Measurements from ENCODE around the gene GABRG3. TPM values are rescaled to one million over a fixed set of nuclear protein-coding genes. Genes with fewer than 3 reads are reported as not detected.

The GABRG3 gene
- total RNA-seq, 4 donors from 2014 or later = not detected

GRCh38 chr15:27449941-27450340, 479.0 kb downstream of the GABRG3 start:
- no peaks in the 10 kb centered on the region for H3K9me3 ChIP-seq
- no peaks in the 10 kb centered on the region for H3K36me3 ChIP-seq
- H3K27ac ChIP-seq (replicated peaks in 1 of 4) = no peak overlapping the region
- intact Hi-C loops (cut with DNase I) = no loop called here
- H3K27me3 ChIP-seq = no peaks in the 10 kb centered on the region
- H3K4me1 ChIP-seq = peaks cover 0 to 11% (median 7%) of the 10 kb centered on the region in 4 donors
- H3K4me3 ChIP-seq = no peak overlapping the region
- TF ChIP-seq POLR2A (IDR thresholded peaks at IDR 0.05; ENCODE audit: low read depth) = no peak
- no peak for TF ChIP-seq POLR2AphosphoS5 (IDR thresholded peaks at IDR 0.05)
- TF ChIP-seq CTCF (IDR thresholded peaks at IDR 0.05) = no peak
- TF ChIP-seq EP300 (IDR thresholded peaks at IDR 0.05) = no peak
- no peak for DNase-seq (ENCODE audit: extremely low spot score)
- WGBS = 31% methylated on average over 5 of the region's 5 CpGs

- Histone ChIP-seq H3K4me1 (peaks cover 0 to 5% (median 0%) of the 10 kb centered on the region in 4 donors), H3K27ac (replicated peaks in 1 of 4) (no peak overlapping the region), H3K4me3 (no peak overlapping the region), H3K9me3 (no peaks in the 10 kb centered on the region), H3K36me3 (no peaks in the 10 kb centered on the region), H3K27me3 (no peaks in the 10 kb centered on the region)
- WGBS = 79% methylated on average over 13 of the region's 13 CpGs
- DNase-seq (ENCODE audit: extremely low spot score) = no peak
- intact Hi-C loops (cut with DNase I) = no loop called here
- TF ChIP-seq POLR2A (IDR thresholded peaks at IDR 0.05; ENCODE audit: low read depth) (no peak), EP300 (IDR thresholded peaks at IDR 0.05) (no peak), POLR2AphosphoS5 (IDR thresholded peaks at IDR 0.05) (no peak), CTCF (IDR thresholded peaks at IDR 0.05) (no peak)
These were observed 483.5 kb downstream of the GABRG3 start for GRCh38 chr15:27454281-27455075.

DNA sequence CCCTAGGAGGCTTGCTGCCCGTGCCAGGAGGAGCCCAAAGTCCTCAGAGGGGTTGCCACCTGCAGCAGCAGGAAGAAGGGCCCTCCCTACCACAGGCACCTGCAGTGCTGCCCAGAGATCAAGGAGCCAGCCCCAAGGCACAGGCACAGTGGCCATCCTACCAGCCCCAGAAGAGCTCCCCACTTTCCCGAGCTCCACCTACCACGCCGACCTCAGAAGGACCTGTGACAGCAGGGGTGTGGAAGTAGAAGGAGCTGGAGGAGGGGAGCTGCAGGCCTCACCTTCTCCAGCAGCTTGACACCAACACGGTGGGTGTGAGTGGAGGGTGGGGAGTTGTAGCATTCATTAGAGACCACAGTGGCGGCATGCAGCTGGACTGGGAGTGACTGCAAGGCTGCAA, 485.8 kb downstream of the GABRG3 start:
- TF ChIP-seq CTCF (IDR thresholded peaks at IDR 0.05) (no peak), POLR2A (IDR thresholded peaks at IDR 0.05; ENCODE audit: low read depth) (no peak), POLR2AphosphoS5 (IDR thresholded peaks at IDR 0.05) (no peak), EP300 (IDR thresholded peaks at IDR 0.05) (no peak)
- intact Hi-C loops (cut with DNase I) = no loop called here

GRCh38 chr15:27457766-27458165, 486.8 kb downstream of the GABRG3 start:
- WGBS = 80% methylated on average over 6 of the region's 6 CpGs
- Histone ChIP-seq H3K9me3 (no peaks in the 10 kb centered on the region), H3K27ac (replicated peaks in 1 of 4) (no peak overlapping the region), H3K4me1 (no peaks in the 10 kb centered on the region), H3K4me3 (no peak overlapping the region), H3K27me3 (no peaks in the 10 kb centered on the region), H3K36me3 (no peaks in the 10 kb centered on the region)
- no peak for TF ChIP-seq POLR2A (IDR thresholded peaks at IDR 0.05; ENCODE audit: low read depth)
- TF ChIP-seq POLR2AphosphoS5 (IDR thresholded peaks at IDR 0.05) = no peak
- no peak for TF ChIP-seq EP300 (IDR thresholded peaks at IDR 0.05)
- TF ChIP-seq CTCF (IDR thresholded peaks at IDR 0.05) = no peak
- DNase-seq (ENCODE audit: extremely low spot score) = peak; percentile 79
- intact Hi-C loops (cut with DNase I) = no loop called here

More for the DNA sequence above, 485.8 kb downstream of the GABRG3 start:
- Histone ChIP-seq H3K36me3 (no peaks in the 10 kb centered on the region), H3K4me1 (no peaks in the 10 kb centered on the region), H3K27me3 (no peaks in the 10 kb centered on the region), H3K27ac (replicated peaks in 1 of 4) (no peak overlapping the region), H3K9me3 (no peaks in the 10 kb centered on the region), H3K4me3 (no peak overlapping the region)
- 56% methylated on average over 2 of the region's 6 CpGs for WGBS
- DNase-seq (ENCODE audit: extremely low spot score) = peak; percentile 75
